ENCODE results near the gene DGKE. TPM values are rescaled to one million over a fixed set of nuclear protein-coding genes. Genes with fewer than 3 reads are reported as not detected.
A peak's percentile ranks its signal among the peaks of the same experiment; 100 is the strongest.

The DGKE gene
- total and polyA plus RNA-seq, 2 of the 8 experiments (the other 6 are each of a cell fraction or from before 2014, with no cell fraction given): 1.7 to 7.4 TPM

GRCh38 chr17:56913867-56914580 is 80.1 kb downstream of the DGKE start, which contains the start of gene TRIM25 (continued):
- TF ChIP-seq ATF3 (IDR thresholded peaks at IDR 0.05; ENCODE audit: insufficient read depth, low read depth, low read length) (0 out of 2 replicates have a peak, but pooled peaks have one; percentile 28), TBP (IDR thresholded peaks at IDR 0.05; ENCODE audit: low read depth, low read length) (peak; percentile 90), SIN3A (conservative IDR thresholded peaks at IDR 0.05 in 1 of 2, IDR thresholded peaks at IDR 0.05 in 1 of 2; ENCODE audit: low read depth in 1 of 2, low read length in 2 of 2) (no peak; a peak in 1 of 4 replicates), RAD21 (IDR thresholded peaks at IDR 0.05 in 1 of 2, conservative IDR thresholded peaks at IDR 0.05 in 1 of 2; ENCODE audit: low read depth in 2 of 2, low read length in 2 of 2) (no peak), MAFK (IDR thresholded peaks at IDR 0.05; ENCODE audit: low read depth, low read length) (no peak), CEBPB (IDR thresholded peaks at IDR 0.05; ENCODE audit: low read depth, low read length) (no peak), TCF12 (IDR thresholded peaks at IDR 0.05; ENCODE audit: low read depth, low read length) (no peak), GTF2F1 (IDR thresholded peaks at IDR 0.05; ENCODE audit: borderline replicate concordance, low read depth, low read length) (no peak), ZNF274 (IDR thresholded peaks at IDR 0.05; ENCODE audit: borderline replicate concordance, extremely low read depth, low read length) (no peak), RBBP5 (IDR thresholded peaks at IDR 0.05; ENCODE audit: borderline replicate concordance, low read depth, low read length) (peak; percentile 91; the same call in 1 of the 2 replicates), SIRT6 (IDR thresholded peaks at IDR 0.05; ENCODE audit: low read length) (no peak), SRF (IDR thresholded peaks at IDR 0.05; ENCODE audit: low read depth, low read length) (no peak), EP300 (IDR thresholded peaks at IDR 0.05; ENCODE audit: borderline replicate concordance in 1 of 2, low read depth in 2 of 2, low read length in 2 of 2) (no peak), CTCF (IDR thresholded peaks at IDR 0.05; ENCODE audit: control extremely low read depth in 1 of 3, insufficient read depth in 1 of 3, low read depth in 1 of 3, low read length in 3 of 3) (no peak), SP4 (IDR thresholded peaks at IDR 0.05; ENCODE audit: low read length) (no peak), HDAC6 (IDR thresholded peaks at IDR 0.05; ENCODE audit: low read depth, low read length) (no peak), BRCA1 (IDR thresholded peaks at IDR 0.05; ENCODE audit: low read depth, low read length) (peak; percentile 7; the same call in 1 of the 2 replicates), PHF8 (conservative IDR thresholded peaks at IDR 0.05; ENCODE audit: low read depth, low read length) (peak; percentile 92), SUZ12 (IDR thresholded peaks at IDR 0.05; ENCODE audit: low read length) (no peak; the same call in 1 of the 2 replicates), CREB1 (IDR thresholded peaks at IDR 0.05) (no peak), TAF7 (optimal IDR thresholded peaks at IDR 0.05; ENCODE audit: borderline replicate concordance, low read depth, low read length) (peak; percentile 93)
